ENCODE measurements around the gene RBFA.
A peak's percentile ranks its signal among the peaks of the same experiment; 100 is the strongest.

Gene RBFA

GRCh38 chr18:80059945-80060344 is 25.7 kb downstream of the RBFA start:
- FAIRE-seq (no peak), DNase-seq (ENCODE audit: insufficient read length, low spot score) (no peak)
- TF ChIP-seq POLR2A (IDR thresholded peaks at IDR 0.05; ENCODE audit: low read depth, low read length) (no peak), POU2F2 (IDR thresholded peaks at IDR 0.05; ENCODE audit: low read depth, low read length) (no peak), POLR2AphosphoS5 (IDR thresholded peaks at IDR 0.05; ENCODE audit: low read depth, low read length) (no peak), TAF1 (IDR thresholded peaks at IDR 0.05; ENCODE audit: low read depth, low read length) (no peak), SPI1 (IDR thresholded peaks at IDR 0.05; ENCODE audit: low read depth, low read length) (no peak), PAX5 (IDR thresholded peaks at IDR 0.05; ENCODE audit: insufficient read depth, low read length, severe bottlenecking) (no peak)

DNA sequence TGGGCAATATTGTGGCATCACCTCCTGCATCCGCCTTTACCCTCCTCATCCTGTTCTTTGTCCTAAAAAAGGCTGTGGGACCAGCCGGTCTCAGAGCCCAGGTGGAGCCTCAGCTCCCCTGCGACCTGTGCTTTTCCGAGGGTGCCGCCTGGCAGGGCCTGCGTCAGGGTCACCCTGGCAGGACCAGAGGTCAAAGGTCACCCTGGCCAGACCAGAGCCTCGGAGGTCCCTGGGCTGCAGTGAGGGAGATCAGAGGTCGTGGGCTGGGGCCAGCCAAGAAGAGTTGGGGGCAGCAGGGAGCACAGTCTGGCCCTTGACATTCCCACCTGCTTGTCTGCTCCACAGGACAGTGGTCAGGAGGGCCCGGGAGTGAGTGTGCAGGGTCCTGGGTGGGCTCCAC is 31.5 kb downstream of the RBFA start:
- no peak for FAIRE-seq
- TF ChIP-seq TAF1 (IDR thresholded peaks at IDR 0.05; ENCODE audit: low read depth, low read length) = no peak
- no peak for DNase-seq (ENCODE audit: insufficient read length, low spot score)

GRCh38 chr18:80067321-80067720 is 33.1 kb downstream of the RBFA start:
- no peak for TF ChIP-seq POU2F2 (IDR thresholded peaks at IDR 0.05; ENCODE audit: low read depth, low read length)
- no peak for TF ChIP-seq SPI1 (IDR thresholded peaks at IDR 0.05; ENCODE audit: low read depth, low read length)
- TF ChIP-seq PAX5 (IDR thresholded peaks at IDR 0.05; ENCODE audit: insufficient read depth, low read length, severe bottlenecking) = no peak
- TF ChIP-seq POLR2AphosphoS5 (IDR thresholded peaks at IDR 0.05; ENCODE audit: low read depth, low read length) = no peak
- no peak for TF ChIP-seq TAF1 (IDR thresholded peaks at IDR 0.05; ENCODE audit: low read depth, low read length)
- no peak for TF ChIP-seq POLR2A (IDR thresholded peaks at IDR 0.05; ENCODE audit: low read depth, low read length)
- no peak for DNase-seq (ENCODE audit: insufficient read length, low spot score)
- no peak for FAIRE-seq

DNA sequence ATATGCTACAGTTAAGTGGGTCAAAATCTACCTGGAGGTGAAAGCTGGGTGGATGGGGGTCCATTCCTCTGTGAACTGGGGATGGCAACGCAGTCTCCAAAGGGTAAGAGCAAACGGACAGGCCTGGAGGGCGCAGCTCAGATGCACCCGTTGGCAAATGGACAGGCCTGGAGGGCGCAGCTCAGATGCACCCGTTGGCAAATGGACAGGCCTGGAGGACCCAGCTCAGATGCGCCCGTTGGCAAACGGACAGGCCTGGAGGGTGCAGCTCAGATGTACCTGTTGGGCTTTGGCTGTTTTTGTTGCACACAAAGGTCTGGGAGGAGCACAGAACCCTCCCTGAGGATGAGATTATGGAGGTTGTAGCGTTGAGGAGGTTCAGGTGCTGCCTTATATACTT is 33.7 kb downstream of the RBFA start:
- DNase-seq (ENCODE audit: insufficient read length, low spot score) (no peak), FAIRE-seq (no peak)
- TF ChIP-seq POU2F2 (IDR thresholded peaks at IDR 0.05; ENCODE audit: low read depth, low read length) (no peak), POLR2A (IDR thresholded peaks at IDR 0.05; ENCODE audit: low read depth, low read length) (no peak), TAF1 (IDR thresholded peaks at IDR 0.05; ENCODE audit: low read depth, low read length) (no peak), PAX5 (IDR thresholded peaks at IDR 0.05; ENCODE audit: insufficient read depth, low read length, severe bottlenecking) (no peak), SPI1 (IDR thresholded peaks at IDR 0.05; ENCODE audit: low read depth, low read length) (no peak), POLR2AphosphoS5 (IDR thresholded peaks at IDR 0.05; ENCODE audit: low read depth, low read length) (no peak)

GRCh38 chr18:80068571-80069272 is 34.5 kb downstream of the RBFA start:
- FAIRE-seq (no peak), DNase-seq (ENCODE audit: insufficient read length, low spot score) (no peak)
- TF ChIP-seq PAX5 (IDR thresholded peaks at IDR 0.05; ENCODE audit: insufficient read depth, low read length, severe bottlenecking) = no peak
- no peak for TF ChIP-seq SPI1 (IDR thresholded peaks at IDR 0.05; ENCODE audit: low read depth, low read length)
- no peak for TF ChIP-seq POLR2A (IDR thresholded peaks at IDR 0.05; ENCODE audit: low read depth, low read length)
- no peak for TF ChIP-seq TAF1 (IDR thresholded peaks at IDR 0.05; ENCODE audit: low read depth, low read length)
- TF ChIP-seq POU2F2 (IDR thresholded peaks at IDR 0.05; ENCODE audit: low read depth, low read length) = no peak

- FAIRE-seq (no peak), DNase-seq (ENCODE audit: insufficient read length, low spot score) (no peak)
- TF ChIP-seq SPI1 (IDR thresholded peaks at IDR 0.05; ENCODE audit: low read depth, low read length) (no peak), POU2F2 (IDR thresholded peaks at IDR 0.05; ENCODE audit: low read depth, low read length) (no peak), POLR2A (IDR thresholded peaks at IDR 0.05; ENCODE audit: low read depth, low read length) (no peak), POLR2AphosphoS5 (IDR thresholded peaks at IDR 0.05; ENCODE audit: low read depth, low read length) (no peak), TAF1 (IDR thresholded peaks at IDR 0.05; ENCODE audit: low read depth, low read length) (no peak), PAX5 (IDR thresholded peaks at IDR 0.05; ENCODE audit: insufficient read depth, low read length, severe bottlenecking) (no peak)
Observed at GRCh38 chr18:80070825-80071224, 36.6 kb downstream of the RBFA start.

DNA sequence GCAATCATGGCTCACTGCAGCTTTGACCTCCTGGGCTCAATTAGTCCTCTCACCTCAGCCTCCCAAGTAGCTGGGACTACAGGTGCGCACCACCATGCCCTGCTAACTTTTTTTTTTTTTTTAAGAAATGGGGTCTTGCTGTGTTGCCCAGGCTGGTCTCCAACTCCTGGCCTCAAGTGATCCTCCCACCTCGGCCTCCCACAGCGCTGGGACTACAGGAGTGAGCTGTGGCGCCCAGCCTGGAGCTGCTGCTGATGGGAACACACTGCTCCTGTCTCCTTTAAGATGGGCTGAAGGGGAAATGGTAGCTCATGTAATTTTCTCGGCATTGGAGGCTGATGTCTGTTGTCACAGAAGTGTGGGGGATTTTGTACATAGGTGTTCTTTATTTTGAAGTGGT is 39.9 kb downstream of the RBFA start:
- no peak for FAIRE-seq
- no peak for TF ChIP-seq TAF1 (IDR thresholded peaks at IDR 0.05; ENCODE audit: low read depth, low read length)
- TF ChIP-seq PAX5 (IDR thresholded peaks at IDR 0.05; ENCODE audit: insufficient read depth, low read length, severe bottlenecking) = no peak
- TF ChIP-seq POLR2AphosphoS5 (IDR thresholded peaks at IDR 0.05; ENCODE audit: low read depth, low read length) = no peak
- no peak for TF ChIP-seq POU2F2 (IDR thresholded peaks at IDR 0.05; ENCODE audit: low read depth, low read length)
- TF ChIP-seq POLR2A (IDR thresholded peaks at IDR 0.05; ENCODE audit: low read depth, low read length) = no peak
- no peak for TF ChIP-seq SPI1 (IDR thresholded peaks at IDR 0.05; ENCODE audit: low read depth, low read length)
- no peak for DNase-seq (ENCODE audit: insufficient read length, low spot score)

- FAIRE-seq = peak; percentile 9
- TF ChIP-seq POLR2A (IDR thresholded peaks at IDR 0.05; ENCODE audit: low read depth, low read length) = no peak
- TF ChIP-seq POLR2AphosphoS5 (IDR thresholded peaks at IDR 0.05; ENCODE audit: low read depth, low read length) = no peak
- TF ChIP-seq POU2F2 (IDR thresholded peaks at IDR 0.05; ENCODE audit: low read depth, low read length) = no peak
- no peak for TF ChIP-seq PAX5 (IDR thresholded peaks at IDR 0.05; ENCODE audit: insufficient read depth, low read length, severe bottlenecking)
- TF ChIP-seq TAF1 (IDR thresholded peaks at IDR 0.05; ENCODE audit: low read depth, low read length) = no peak
- TF ChIP-seq SPI1 (IDR thresholded peaks at IDR 0.05; ENCODE audit: low read depth, low read length) = no peak
- no peak for DNase-seq (ENCODE audit: insufficient read length, low spot score)
Observed at GRCh38 chr18:80074697-80075096, 40.5 kb downstream of the RBFA start.

DNA sequence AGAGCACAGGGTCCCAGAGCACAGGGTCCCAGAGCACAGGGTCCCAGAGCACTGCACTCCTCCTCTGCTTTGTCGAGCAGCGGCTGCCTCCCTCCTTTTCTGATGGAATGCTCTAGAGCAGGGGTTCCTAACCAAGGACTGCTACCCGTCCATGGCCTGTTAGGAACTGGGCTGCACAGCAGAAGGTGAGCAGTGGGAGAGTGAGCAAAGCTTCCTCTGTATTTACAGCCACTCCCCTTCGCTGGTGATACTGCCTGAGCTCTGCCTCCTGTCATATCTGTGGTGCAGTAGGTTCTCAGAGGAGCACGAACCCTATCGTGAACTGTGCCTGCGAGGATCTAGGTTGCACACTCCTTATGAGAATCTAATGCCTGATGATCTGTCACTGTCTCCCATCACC is 41.7 kb downstream of the RBFA start:
- DNase-seq (ENCODE audit: insufficient read length, low spot score) (no peak), FAIRE-seq (no peak)
- TF ChIP-seq POLR2AphosphoS5 (IDR thresholded peaks at IDR 0.05; ENCODE audit: low read depth, low read length) (no peak), PAX5 (IDR thresholded peaks at IDR 0.05; ENCODE audit: insufficient read depth, low read length, severe bottlenecking) (no peak), POU2F2 (IDR thresholded peaks at IDR 0.05; ENCODE audit: low read depth, low read length) (no peak), TAF1 (IDR thresholded peaks at IDR 0.05; ENCODE audit: low read depth, low read length) (no peak), SPI1 (IDR thresholded peaks at IDR 0.05; ENCODE audit: low read depth, low read length) (no peak), POLR2A (IDR thresholded peaks at IDR 0.05; ENCODE audit: low read depth, low read length) (no peak)

DNA sequence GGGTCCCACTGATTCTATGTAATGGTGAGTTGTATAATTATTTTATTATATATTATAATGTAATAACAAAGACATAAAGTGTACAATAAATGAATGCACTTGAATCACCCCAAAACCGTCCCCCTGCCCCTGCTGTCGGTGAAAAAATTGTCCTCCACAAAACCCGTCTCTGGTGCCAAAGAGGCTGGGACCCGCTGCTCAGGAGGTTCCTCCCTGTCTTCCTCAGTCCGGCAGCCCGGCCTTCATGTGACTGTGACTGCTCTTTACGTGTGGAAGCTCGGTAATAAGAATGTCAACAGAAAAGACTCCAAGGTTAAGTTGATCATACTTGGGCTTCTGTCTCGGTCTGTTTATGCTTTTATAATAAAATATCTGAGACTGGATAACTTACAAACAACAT is 42.1 kb downstream of the RBFA start:
- TF ChIP-seq POLR2A (IDR thresholded peaks at IDR 0.05; ENCODE audit: low read depth, low read length) (no peak), TAF1 (IDR thresholded peaks at IDR 0.05; ENCODE audit: low read depth, low read length) (no peak)
- DNase-seq (ENCODE audit: insufficient read length, low spot score) (no peak), FAIRE-seq (no peak)
